Measurements from ENCODE around the gene MMP23B.
"Not testable (repeated sequence)": the region's sequence is repeated elsewhere in the genome, so short reads cannot be mapped to it uniquely, and the experiment has no call there.

Gene MMP23B

DNA sequence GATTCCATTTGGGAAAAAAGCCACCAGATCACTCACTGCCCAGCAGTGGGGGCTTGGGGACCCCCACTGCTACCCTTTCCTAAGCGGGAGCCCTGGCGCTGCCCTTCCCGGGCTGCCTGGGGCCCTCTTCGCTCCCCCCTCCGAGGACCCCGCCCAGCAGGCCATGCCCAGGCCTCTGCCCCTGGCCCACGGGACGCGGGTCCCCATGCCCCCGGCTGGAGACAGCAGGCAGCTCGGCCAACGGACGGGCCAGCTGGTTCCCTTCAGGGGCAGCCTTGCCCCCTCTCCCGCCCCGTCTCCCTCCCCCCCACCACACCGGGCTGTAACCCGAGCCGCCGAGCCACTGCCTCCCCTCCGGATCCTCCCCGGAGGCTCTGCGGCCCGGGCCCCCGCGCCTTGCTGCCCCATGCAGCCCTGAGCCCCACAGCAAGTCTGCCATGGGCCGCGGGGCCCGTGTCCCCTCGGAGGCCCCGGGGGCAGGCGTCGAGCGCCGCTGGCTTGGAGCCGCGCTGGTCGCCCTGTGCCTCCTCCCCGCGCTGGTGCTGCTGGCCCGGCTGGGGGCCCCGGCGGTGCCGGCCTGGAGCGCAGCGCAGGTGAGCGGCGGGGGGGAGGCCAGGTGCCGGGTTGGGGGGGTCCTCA lies at the start of gene MMP23B:
TSS of gene MMP23B (plus strand) at position 392 of the 639 bp plus-strand sequence. CDS start at position 438, 46 bp downstream.
- DNase-seq (ENCODE audit: low spot score): peak; percentile 81

DNA sequence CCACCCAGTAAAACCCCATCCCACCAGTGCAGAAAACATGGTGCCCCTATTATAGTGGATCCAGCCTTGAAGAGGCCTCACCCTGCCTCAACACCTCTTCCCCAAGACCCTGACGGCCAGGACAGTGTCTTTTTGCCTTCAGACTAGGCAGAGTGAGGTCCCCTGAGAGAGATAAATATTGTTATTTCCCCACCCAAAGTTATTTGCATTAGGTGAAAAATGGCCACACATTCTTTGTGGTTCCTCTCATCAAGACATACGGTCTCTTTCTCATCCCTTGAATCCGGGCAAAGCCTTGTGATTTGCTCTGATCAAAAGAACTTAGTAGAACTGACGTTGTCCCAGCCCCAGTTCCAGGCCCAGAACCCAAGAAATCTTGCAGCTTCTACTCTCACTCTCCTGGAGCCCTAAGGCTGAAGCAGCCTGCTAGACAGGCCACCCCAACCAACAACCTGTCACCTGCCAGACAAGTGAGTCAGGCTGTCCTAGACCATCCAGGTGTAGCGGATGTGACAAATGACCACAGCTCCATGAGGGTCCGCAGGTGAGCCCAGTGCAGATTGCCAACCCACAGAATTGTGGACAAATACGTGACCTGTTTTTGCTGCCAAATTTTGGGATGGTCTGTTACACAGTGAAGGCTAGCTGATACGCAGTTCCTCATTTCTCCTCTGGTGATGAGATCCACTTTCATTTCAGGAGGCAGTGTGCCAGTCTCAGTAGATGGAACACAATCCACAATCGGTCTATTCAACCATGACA lies 49.2 kb upstream of the MMP23B start:
- no peak for DNase-seq (ENCODE audit: low spot score)

DNA sequence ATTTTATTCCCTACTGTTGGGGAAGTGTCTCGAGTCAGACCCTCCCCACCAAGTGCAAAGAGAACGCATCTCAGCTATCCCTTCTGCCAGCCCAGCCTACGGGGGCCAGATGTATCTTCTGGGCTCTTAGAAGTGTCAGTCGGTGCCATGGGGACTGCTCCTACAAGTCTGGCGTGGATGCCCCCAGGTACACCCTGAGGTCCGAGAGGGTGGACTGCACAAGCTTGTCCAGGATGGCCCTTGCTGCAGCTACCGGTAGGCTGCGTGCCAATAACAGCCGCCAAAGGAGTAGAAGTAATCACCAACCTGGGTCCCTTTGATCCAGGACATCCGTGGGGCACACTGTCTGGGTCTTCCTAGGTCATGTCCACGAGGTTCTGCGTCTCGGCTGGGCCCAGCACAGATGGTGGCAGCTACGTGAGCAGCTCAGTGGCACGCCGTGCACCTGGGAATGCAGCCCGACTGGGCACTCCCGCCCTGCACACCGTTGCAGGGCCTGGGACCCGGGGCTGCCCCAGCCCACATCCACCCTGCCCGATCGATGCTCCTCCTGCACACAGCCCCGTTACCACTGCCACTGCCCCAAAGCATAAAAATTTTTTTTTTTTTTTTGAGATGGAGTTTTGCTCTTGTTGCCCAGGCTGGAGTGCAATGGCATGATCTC lies 48.5 kb upstream of the MMP23B start:
- DNase-seq (ENCODE audit: low spot score): no peak

DNA sequence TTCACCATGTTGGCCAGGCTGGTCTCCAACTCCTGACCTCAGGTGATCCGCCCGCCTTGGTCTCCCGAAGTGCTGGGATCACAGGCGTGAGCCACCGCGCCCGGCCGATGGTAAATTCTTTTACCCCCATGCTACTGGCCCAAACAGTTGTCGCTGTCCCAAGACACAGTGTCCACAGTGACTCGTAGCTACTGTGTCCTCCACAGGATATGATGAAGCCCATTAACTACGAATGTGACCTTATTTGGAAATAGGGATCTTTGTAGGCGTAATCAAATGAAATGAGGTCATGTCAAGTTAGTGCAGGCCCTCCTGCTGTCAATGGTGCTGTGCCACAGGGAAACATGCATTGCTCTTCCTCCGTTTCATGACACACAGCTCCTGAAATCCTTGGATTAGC lies 40.5 kb upstream of the MMP23B start:
- no peak for DNase-seq (ENCODE audit: low spot score)

DNA sequence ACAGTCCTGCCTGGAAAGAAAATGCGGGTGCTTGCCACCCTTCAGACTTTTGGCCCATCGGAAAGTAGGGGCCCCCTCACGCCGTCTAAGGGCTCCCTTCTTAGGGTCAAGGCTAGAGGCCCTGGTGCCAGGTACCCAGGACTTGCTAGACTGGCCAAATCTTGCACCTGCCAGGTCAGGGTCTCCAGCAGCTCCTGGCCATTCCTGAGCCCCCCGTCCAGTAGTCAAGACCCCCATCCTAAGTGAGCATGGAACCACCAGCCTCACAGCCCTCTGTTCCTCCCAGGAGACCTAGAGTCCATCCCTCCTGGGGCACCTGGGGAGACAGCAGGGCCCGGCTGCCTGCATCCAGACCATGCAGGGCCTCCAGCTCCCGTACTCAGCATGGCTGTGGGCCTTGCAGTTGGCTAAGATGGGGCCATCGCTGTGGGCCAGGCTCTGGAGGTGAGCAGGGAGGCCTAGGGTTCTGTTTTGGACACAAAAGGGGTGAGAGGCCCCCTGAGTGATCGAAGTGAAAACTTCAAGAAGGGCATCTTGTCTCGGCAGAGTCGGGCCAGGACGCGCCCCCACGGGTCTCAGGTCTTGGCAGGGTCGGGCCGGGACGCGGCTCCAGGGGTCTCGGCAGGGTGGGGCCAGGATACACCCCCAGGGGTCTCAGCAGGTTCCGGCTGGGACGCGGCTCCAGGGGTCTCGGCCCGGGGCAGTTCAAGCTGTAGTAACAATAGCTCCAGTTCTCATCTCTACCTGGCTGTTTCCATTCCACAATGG lies 38.0 kb upstream of the MMP23B start:
- no peak for DNase-seq (ENCODE audit: low spot score)

DNA sequence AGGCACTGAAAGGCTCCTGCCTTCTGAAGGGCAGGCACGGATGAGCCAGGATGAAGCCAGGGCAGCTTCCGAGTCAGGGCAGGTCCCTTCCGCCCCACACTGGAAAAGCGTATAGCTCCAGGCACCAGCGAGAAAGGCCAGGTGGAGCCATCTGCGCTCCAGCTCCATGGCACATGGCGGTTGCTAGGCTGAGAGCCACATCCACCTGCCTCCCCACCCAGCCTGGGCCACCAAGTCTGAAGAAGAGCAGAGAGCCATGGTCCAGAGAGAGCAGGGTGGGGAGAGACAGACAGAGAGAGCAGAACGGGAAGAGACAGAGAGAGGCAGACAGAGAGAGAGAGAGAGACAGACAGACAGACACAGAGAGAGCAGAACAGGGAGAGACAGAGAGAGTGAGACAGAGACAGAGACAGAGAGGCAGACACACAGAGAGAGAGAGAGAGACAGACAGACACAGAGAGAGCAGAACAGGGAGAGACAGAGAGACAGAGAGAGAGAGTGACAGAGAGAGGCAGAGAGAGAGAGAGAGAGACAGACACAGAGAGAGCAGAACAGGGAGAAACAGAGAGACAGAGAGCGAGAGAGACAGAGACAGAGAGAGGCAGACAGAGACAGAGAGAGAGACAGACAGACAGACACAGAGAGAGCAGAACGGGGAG lies 37.2 kb upstream of the MMP23B start:
- no peak for DNase-seq (ENCODE audit: low spot score)

DNA sequence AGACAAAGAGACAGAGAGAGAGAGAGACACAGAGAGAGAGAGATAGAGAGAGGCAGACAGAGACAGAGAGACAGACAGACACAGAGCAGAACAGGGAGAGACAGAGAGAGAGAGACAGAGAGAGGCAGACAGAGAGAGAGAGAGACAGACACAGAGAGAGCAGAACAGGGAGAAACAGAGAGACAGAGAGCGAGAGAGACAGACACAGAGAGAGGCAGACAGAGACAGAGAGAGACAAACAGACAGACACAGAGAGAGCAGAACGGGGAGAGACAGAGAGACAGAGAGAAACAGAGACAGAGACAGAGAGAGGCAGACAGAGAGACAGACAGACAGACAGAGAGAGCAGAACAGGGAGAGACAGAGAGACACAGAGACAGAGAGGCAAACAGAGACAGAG lies 36.6 kb upstream of the MMP23B start:
- not testable (repeated sequence) for DNase-seq (ENCODE audit: low spot score)

DNA sequence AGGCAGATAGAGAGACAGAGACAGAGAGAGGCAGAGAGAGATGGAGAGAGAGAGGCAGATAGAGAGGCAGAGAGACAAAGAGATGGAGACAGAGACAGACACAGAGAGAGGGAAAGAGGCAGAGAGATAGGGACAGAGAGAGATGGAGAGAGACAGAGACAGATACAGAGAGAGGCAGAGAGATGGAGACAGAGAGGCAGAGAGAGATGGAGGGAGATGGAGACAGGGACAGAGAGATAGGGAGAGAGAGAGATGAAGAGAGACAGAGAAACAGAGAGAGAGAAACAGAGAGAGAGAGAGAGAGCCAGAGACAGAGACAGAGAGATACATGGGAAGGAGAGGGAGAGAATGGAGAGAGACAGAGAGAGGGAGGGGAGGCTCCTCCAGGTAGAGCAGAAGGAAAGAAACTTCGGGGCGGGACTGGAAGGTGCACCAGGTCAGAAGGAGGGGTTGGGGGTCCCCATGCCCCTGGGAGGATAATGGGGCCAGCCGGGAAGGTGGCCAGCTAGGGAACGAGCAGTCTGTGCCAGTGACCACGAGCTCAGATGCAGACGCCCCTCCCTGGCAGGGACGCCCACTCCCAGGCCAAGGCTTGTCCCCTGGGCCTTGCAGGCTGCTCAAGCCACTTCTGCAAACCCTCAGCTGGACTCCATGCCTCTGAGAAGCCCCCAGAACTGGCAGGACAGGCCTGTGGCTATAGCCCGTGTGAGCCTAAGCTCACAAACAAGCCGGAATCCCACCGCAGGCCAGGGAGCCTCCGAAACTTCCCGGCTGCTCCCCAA lies 35.3 kb upstream of the MMP23B start:
- no peak for DNase-seq (ENCODE audit: low spot score)

DNA sequence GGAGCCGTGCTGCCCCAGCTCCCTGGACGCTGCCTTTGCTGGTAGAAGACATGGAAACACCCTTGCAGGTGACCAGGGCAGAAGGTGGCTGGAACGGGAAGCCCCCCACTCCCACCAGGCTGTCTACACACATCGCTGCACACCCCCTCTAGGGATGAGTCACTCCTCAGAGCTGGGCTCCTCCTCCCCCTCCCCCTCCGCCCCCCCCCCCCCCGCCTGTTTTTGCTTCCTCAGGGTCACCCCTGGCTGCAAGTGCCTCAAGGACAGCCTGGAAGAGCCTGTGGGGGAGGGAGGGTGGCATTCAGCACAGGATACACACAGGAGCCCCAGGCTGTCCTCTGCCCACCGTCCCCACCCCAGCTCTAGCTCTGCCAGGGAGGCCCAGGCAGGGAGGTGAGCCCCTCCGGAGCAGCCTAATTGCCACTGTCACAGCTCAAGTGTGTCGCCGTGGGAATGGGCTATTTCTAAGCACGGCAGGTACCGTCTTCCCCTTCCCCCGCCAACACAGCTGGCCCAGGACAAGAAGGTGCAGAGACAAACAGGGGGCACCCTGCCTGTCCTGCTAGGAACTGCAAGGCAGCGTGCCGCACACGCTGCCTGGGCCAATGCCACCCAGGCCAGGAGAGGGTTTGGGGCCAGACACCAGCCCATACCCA lies 34.6 kb upstream of the MMP23B start:
- no peak for DNase-seq (ENCODE audit: low spot score)

DNA sequence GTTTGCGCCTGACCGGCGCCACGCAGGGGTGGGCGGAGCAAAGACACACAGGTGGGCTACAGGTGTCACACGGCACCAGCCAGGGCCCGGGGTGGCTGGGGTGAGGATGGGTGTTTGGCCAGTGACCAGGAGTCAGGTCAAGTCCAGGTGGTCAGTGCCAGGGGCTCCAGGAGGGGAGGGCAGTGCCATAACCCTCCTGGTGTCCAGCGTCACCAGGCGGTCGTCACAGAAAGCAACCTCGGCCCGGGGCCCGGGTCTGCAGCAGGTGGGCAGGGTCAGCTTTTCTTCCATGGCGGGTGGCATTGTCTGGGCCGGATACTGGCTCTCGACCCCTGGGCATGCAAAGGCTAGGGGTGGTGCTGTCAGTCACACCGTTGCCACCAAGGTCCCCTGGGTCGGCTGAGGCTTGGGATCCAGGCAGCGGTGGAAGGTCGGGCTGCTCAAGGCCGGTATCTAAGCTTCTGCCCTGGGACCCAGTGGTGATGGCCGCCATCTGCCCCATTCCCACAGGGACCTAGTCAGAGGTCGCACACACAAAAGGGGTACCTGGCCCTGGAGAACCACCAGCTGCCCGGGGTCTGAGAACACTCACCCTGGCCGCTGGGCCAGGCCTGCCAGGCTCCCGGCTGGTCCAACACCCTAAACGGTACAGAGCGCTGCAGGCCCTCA lies 33.8 kb upstream of the MMP23B start:
- DNase-seq (ENCODE audit: low spot score): no peak

DNA sequence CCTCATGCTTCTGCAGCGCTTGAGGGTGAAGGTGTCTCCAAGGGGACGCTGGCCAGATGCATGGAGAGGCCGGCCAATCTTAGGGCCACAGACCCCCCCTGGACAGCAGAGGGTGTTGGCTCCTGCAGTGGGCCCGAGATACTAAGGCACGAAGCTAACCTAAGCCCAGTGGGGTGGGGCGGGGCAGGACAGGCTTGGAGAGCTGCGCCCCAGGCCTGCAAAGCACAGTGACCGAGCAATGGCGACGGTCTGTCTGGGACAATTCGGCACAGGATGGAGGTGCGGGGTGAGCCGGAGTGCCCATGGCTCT lies 33.3 kb upstream of the MMP23B start:
- DNase-seq (ENCODE audit: low spot score): no peak

DNA sequence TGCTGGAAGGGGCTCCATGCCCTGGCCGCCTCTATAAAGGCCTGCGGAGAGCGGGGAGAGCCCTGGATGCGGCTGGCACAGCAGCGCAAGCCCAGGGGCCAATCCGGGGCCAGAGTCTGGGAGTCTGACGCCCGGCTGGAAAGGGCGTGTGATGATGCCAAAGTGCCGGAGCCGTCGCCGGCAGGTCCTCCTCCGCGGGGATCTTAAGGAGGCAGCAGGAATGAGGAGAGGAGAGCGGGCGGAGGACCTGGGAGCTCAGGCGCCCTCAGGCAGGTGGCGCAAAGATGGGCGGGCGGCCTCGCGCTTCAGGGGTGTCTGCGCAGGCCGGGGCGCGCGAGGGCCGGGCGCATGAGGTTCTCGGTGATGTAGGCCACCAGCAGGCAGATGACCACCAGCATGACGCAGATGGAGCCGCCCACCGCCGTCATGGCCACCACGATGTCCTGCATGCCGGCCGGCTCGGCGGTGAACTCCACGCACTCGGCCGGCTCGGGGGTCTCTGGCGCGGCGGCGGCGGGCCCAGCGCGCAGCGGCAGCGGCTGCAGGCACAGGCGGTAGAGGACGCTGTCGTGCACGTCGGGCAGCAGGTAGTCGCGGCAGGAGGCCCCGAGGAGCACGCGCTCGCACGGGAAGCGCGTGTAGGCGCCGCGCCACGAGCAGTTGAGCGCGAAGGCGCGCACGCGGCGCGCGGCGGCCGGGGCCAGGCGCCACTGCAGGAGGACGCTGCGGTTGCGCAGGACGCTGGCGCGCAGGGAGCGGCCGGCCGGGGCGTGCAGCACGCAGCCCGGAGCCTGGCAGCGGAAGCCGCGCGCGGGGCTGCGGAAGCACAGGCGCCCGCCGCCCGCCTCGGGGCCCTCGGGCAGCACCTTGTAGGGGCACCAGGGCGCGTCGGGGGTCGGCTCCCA lies 32.7 kb upstream of the MMP23B start:
- no peak for DNase-seq (ENCODE audit: low spot score)

DNA sequence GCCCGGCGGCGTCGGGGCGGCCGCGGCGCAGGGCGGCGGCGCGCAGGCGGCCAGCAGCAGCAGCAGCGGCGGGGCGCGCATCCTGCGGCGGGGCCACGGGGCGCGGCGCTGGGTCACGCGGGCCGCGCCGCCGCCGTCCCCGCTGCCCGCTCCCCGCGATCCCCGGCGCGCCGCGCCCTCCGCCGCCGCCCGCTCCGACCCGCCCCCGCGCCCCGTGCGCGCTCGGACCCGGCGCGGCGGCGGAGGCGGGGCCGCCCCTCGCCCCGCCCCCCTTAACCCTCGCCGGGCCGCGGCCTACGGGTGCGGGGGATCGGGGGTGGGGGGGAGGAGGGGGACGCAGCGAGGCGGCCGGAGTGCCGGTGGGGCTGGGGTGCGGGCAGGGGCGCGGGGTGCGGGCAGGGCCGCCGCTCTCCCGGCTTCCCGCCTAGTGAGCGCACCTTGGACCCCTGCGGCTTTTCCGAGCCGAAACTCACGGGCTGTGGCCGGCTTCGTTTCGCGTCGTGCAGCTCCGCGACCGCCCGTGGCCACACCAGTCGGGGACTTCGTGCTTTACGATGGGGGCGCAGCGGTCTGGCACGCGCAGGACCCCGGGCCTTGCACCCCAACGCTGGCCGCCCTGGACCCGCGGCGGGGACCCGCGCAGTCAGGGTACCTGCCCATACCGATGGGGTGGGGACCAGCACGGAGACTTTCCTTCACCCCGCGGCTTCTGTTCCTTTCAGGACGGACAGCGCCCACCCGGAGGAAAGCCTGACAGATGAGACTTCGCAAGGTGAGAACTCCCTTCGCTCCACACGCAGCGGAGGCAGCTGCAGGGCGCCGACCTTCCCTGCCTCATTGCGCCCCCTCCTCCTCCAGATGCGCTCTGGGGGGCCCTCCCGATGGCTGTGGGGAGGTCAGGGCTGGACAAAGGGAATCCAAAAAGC lies 31.8 kb upstream of the MMP23B start, which contains the start of gene FNDC10:
TSS of gene FNDC10 (minus strand) at position 201 of the 926 bp plus-strand sequence. CDS start at position 81, 120 bp downstream.
- DNase-seq (ENCODE audit: low spot score): no peak

DNA sequence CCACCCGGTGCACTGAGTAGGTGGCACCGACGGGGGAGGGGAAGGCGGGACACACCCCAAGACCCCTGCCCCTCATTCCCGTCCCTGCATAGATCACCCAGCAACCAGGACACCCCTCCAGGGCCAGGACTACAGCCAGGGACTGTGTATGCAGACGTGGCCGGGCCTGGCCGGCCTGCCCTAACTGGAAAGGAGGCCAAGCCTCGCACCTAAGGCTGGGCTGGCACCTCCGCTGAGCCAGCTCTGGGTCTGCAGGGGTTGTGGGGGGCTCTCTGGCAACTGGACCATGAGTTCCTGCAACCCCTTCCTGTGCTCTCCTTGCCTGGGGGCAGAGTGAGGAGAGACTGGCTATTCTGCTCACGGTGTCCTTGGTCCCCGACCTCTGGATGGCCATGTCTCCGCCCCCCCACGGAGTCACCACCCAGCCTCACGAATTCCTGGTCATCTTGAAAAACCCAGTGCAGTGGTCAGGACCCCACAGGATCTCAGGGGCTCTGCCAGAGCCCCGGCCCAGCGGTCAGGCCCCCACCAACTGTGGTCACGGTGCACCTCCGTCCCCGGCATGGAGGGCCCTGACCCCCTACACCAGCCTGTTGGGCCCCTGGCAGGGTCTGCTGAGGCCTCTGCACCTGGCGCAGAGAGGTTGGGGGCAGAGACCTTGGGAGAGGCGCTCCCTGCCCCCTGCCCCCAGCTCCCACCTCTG lies 31.0 kb upstream of the MMP23B start:
- no peak for DNase-seq (ENCODE audit: low spot score)

DNA sequence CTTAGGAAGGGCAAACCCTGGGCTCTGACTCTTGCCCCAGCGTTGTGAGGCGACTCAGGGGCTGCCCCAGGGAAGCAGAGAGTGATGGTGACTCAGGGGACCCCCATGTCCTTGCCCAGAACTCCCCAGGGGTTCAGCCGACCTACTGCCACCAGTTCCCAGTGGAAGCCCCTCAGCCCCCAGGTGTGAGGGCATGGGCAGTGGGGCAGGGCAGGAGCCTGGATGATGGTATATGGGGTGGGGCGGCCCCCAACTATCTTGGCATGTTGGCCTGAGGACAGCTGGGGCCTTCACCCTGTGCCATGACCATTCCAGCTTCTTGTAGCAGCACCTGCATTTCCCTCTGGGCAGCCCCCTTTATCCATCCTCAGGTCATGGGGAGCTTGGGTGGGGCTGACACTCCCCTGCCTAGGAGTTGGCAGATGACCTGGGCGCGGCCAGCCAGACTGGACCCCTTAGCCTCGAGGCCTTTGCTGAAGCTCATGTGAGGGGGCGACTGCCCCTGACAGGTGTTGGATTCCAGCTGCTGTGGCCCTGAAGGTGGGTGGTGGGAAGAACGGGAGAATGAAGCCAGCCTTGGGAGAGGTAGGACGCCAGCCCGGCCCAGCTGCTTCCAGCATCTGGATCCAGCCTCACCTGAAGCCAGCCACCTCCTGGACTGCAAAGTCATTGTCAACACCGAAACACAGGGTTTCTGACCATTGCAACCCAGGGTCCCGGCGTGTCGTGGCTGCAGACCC lies 30.2 kb upstream of the MMP23B start:
- DNase-seq (ENCODE audit: low spot score): no peak

DNA sequence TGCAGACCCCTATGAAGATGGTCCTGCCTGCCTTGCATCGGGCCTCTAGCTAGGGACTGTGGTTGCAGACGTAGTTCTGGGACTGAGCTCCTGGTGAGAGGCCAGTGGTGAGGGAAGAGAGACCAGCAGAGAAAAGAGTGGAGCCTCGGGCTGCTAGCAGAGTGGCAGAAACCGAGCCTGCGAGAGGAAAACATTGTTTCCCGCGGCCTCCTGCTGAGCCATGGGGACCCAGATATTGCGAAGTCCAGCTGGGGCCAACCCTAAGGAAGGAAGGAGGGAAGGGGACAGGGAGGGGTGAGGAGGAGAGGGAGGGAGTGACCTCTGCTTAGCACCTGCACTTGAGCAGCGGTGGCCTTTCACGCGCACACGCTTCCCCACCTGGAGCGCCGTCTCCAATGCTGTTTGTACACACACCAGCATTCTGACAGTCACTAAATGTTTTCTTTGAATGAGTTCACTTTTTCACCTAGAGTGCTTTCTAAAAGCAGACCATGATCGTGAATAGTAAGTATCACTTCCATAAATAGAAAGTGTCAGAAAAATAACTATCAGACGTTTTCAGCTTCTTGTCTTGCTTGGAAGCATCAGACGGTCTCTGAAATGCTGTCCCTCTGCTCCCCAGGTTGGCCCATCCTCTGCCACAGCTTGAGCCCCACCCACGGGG lies 29.5 kb upstream of the MMP23B start:
- DNase-seq (ENCODE audit: low spot score): no peak

Measured in left forelimb (tissue), 1 donor.